Measurements from ENCODE around the gene DNAH7. TPM values are rescaled to one million over a fixed set of nuclear protein-coding genes. Genes with fewer than 3 reads are reported as not detected.

The DNAH7 gene
- total and polyA plus RNA-seq, 9 donors: 0.15 to 0.58 (median 0.25) TPM

DNA sequence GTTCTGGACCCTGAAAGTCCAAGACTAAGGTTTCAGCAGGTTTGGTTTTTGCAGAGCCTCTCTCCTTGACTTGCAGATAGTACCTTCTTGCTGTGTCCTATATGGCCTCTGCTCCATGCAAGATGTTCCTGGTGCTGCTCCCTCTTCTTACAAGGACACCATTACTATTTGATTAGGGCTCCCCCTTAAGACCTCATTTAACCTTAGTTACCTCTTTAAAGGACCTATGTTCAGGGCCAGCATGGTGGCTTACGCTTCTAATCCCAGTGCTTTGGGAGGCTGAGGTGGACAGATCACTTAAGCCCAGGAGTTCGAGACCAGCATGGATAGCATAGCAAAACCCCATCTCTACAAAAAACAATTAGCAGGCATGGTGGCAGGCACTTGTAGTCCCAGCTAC lies 232.6 kb downstream of the DNAH7 start:
- no peak for DNase-seq
- WGBS (ENCODE audit: insufficient coverage): no CpG with 5 or more reads among the region's 2 CpGs

DNA sequence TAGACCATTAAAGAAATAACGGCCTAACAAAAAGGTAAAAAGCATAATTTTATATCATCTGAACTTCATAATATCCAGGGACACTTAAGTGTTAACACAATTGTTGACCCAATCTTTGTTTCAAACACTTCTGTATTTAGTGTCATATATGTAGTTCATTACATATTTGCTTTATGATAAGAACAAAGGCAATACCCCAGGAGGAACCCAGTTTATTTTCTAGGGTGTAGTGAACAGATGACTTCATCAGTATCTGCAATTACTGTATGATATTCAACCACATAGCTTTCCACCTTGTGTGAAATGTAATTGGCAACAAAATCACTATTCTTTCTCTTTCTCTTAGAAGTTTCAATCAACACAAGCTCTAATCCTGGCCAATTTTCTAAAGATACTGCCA lies 233.8 kb downstream of the DNAH7 start:
- H3K4me3 ChIP-seq (ENCODE audit: low read length): no peak overlapping the region
- no peaks in the 10 kb centered on the region for H3K9me3 ChIP-seq (replicated peaks; ENCODE audit: control insufficient read depth, low read depth, low read length)
- H3K4me1 ChIP-seq (ENCODE audit: control insufficient read depth, insufficient read depth, low read length): no peaks in the 10 kb centered on the region
- H3K27me3 ChIP-seq (ENCODE audit: control insufficient read depth, insufficient read depth, low read length): no peaks in the 10 kb centered on the region
- DNase-seq: no peak
- H3K27ac ChIP-seq (ENCODE audit: low read length): no peak overlapping the region
- H3K36me3 ChIP-seq (ENCODE audit: control insufficient read depth, insufficient read depth, low read length): no peaks in the 10 kb centered on the region
- no CpG with 5 or more reads among the region's 1 CpG for WGBS (ENCODE audit: insufficient coverage)

More for the DNA sequence above, 232.6 kb downstream of the DNAH7 start:
- Histone ChIP-seq H3K4me3 (ENCODE audit: low read length) (no peak overlapping the region), H3K9me3 (replicated peaks; ENCODE audit: control insufficient read depth, low read depth, low read length) (no peaks in the 10 kb centered on the region), H3K4me1 (ENCODE audit: control insufficient read depth, insufficient read depth, low read length) (no peaks in the 10 kb centered on the region), H3K27ac (ENCODE audit: low read length) (no peak overlapping the region), H3K36me3 (ENCODE audit: control insufficient read depth, insufficient read depth, low read length) (no peaks in the 10 kb centered on the region), H3K27me3 (ENCODE audit: control insufficient read depth, insufficient read depth, low read length) (no peaks in the 10 kb centered on the region)

DNA sequence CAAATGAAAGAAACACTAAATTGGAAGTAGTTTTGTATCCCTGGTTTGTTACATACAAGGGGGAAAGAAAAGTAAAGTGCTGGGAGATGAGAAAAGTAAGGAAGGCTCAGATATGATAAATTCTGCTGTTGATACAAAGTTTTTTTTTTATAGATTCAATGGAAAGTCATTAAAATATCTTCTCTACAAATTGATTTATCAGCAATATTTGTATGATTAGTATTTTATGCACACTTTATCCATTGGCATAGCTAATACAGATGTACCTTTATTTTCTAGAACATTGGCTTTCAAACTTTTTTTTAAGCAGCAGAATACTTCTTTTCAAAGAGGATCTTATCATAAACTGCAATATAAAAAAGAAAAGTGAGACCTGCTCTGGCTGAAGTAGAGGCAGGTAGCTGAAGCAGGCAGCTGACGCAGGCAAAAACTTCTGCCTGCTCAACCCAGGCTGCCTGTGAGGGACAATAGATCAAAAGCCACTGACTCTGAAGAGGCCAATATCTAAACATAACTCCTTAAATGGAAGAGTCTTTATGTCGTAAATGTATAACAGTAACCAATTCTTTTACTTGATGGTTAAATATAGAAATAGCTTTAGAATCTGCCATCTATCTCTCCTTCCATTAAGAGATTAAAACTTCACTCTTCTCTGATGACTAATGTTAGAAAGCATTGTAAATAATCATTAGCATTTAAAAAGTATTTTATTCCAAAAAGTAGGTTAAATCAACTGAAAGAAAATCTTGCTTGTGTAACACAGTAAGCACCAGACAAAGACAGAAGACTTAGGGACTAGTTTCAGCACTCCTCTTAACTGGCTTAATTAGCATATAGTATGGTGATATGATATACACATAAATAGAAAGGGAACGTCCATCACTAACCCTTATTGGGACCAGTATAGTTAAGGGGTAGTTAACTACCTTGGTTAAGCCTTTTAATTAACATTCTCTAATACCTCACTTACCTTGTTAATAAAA lies 237.4 kb downstream of the DNAH7 start:
- no peak for DNase-seq
- no peak overlapping the region for H3K27ac ChIP-seq (ENCODE audit: low read length)
- H3K4me1 ChIP-seq (ENCODE audit: control insufficient read depth, insufficient read depth, low read length): no peaks in the 10 kb centered on the region
- H3K27me3 ChIP-seq (ENCODE audit: control insufficient read depth, insufficient read depth, low read length): no peaks in the 10 kb centered on the region
- no peaks in the 10 kb centered on the region for H3K36me3 ChIP-seq (ENCODE audit: control insufficient read depth, insufficient read depth, low read length)
- no peak overlapping the region for H3K4me3 ChIP-seq (ENCODE audit: low read length)
- no peaks in the 10 kb centered on the region for H3K9me3 ChIP-seq (replicated peaks; ENCODE audit: control insufficient read depth, low read depth, low read length)
- WGBS (ENCODE audit: insufficient coverage): no CpG with 5 or more reads among the region's 3 CpGs

DNA sequence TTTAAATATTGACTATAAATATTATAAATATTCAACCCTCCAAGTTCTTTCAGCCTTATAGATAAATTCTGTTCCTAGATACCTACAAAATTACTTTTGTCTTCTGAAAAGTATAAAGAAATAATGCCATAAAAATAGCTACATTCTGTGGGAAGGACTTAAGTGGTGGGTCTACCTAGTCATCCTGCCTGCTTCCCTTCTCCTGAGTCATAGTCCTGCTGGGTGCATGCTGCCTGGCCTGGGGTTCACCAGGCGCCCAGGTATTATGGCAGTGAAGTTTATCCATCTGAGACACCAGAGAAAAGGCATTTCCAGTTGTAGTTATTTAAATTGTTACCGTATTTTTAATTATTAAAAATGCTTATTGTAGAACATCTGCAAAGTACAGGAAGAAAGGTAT lies 244.2 kb downstream of the DNAH7 start:
- Histone ChIP-seq H3K4me1 (ENCODE audit: control insufficient read depth, insufficient read depth, low read length) (no peaks in the 10 kb centered on the region), H3K27ac (ENCODE audit: low read length) (no peak overlapping the region), H3K27me3 (ENCODE audit: control insufficient read depth, insufficient read depth, low read length) (no peaks in the 10 kb centered on the region), H3K4me3 (ENCODE audit: low read length) (no peak overlapping the region), H3K36me3 (ENCODE audit: control insufficient read depth, insufficient read depth, low read length) (no peaks in the 10 kb centered on the region), H3K9me3 (replicated peaks; ENCODE audit: control insufficient read depth, low read depth, low read length) (no peaks in the 10 kb centered on the region)
- no peak for DNase-seq
- no CpG with 5 or more reads among the region's 2 CpGs for WGBS (ENCODE audit: insufficient coverage)

DNA sequence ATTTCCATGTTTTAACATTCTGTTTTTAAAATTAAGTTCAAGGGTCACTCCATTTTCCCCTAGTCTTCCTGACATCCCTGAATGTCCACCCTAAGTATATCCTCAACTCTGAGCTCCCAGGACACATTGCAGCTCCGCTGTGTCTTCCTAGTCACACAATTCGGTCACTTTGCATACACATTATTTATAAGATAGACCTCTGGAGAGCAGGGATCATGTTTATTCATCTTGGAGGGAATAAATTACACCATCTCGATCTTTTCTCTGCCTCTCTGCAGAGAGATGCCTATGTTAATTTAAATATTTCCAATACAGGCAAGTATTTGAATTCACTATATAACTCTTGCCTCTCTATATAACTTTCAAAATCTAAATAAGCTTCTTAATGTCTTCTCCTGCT lies 245.4 kb downstream of the DNAH7 start:
- Histone ChIP-seq H3K4me3 (ENCODE audit: low read length) (no peak overlapping the region), H3K27ac (ENCODE audit: low read length) (no peak overlapping the region), H3K36me3 (ENCODE audit: control insufficient read depth, insufficient read depth, low read length) (no peaks in the 10 kb centered on the region), H3K27me3 (ENCODE audit: control insufficient read depth, insufficient read depth, low read length) (no peaks in the 10 kb centered on the region), H3K9me3 (replicated peaks; ENCODE audit: control insufficient read depth, low read depth, low read length) (no peaks in the 10 kb centered on the region), H3K4me1 (ENCODE audit: control insufficient read depth, insufficient read depth, low read length) (no peaks in the 10 kb centered on the region)
- DNase-seq: no peak
- WGBS (ENCODE audit: insufficient coverage): no CpG with 5 or more reads among the region's 3 CpGs

DNA sequence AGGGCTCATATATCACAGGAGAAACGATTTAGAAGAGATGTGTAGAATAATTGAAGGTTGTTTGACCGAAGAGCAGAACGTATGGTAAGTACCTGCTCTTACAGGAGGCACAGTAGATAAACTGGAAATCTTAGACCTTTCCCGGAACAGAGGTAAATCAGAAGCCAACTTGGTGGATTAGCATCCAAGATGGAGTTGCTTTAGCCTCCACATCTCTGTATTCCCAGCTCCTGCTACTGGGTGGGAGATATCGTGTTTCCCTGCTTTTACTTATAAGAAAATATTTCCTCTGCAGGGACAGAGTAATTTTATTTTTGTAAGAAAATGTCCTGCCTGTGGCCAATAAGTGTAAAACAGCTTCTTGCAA lies 247.1 kb downstream of the DNAH7 start:
- Histone ChIP-seq H3K36me3 (ENCODE audit: control insufficient read depth, insufficient read depth, low read length) (no peaks in the 10 kb centered on the region), H3K27ac (ENCODE audit: low read length) (no peak overlapping the region), H3K9me3 (replicated peaks; ENCODE audit: control insufficient read depth, low read depth, low read length) (no peaks in the 10 kb centered on the region), H3K27me3 (ENCODE audit: control insufficient read depth, insufficient read depth, low read length) (no peaks in the 10 kb centered on the region), H3K4me3 (ENCODE audit: low read length) (no peak overlapping the region), H3K4me1 (ENCODE audit: control insufficient read depth, insufficient read depth, low read length) (no peaks in the 10 kb centered on the region)
- WGBS (ENCODE audit: insufficient coverage): 87% methylated on average over 3 of the region's 5 CpGs
- no peak for DNase-seq

DNA sequence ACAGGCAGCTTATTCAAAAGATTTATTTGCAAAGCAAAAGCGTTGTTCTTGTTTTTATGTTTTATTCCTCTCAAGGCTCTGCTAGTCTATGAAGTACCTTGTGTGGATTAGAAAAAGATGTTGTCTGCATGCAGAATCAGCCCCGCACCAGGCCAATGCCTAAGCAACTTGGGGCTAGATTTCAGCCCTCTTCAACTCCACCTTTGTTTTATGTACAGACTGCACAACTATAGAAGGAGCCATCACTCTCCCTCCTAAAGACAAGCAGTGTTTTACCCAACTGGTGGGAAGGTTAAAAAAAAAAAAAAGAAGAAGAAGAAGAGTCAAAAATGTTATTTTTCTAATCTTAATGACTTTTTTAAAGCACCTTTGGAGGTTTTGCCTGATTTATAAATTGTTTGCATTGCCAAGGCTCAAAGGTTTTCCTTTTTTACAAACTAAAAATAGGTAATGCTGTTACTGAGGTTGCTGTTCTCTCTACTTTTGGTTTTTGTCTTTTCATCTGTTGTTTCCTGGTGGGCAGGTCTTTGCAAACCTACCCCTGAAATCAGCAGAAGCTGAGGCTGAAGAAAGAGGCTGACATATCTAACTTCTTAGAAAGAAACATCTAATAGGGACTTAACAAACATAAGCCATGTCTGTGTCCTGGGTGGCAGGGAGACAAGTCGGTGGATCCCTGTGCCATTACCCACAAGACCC lies 247.6 kb downstream of the DNAH7 start:
- H3K9me3 ChIP-seq (replicated peaks; ENCODE audit: control insufficient read depth, low read depth, low read length): no peaks in the 10 kb centered on the region
- H3K4me3 ChIP-seq (ENCODE audit: low read length): no peak overlapping the region
- H3K27me3 ChIP-seq (ENCODE audit: control insufficient read depth, insufficient read depth, low read length): no peaks in the 10 kb centered on the region
- no peak for DNase-seq
- H3K36me3 ChIP-seq (ENCODE audit: control insufficient read depth, insufficient read depth, low read length): no peaks in the 10 kb centered on the region
- WGBS (ENCODE audit: insufficient coverage): no CpG with 5 or more reads among the region's 3 CpGs
- no peak overlapping the region for H3K27ac ChIP-seq (ENCODE audit: low read length)
- no peaks in the 10 kb centered on the region for H3K4me1 ChIP-seq (ENCODE audit: control insufficient read depth, insufficient read depth, low read length)

DNA sequence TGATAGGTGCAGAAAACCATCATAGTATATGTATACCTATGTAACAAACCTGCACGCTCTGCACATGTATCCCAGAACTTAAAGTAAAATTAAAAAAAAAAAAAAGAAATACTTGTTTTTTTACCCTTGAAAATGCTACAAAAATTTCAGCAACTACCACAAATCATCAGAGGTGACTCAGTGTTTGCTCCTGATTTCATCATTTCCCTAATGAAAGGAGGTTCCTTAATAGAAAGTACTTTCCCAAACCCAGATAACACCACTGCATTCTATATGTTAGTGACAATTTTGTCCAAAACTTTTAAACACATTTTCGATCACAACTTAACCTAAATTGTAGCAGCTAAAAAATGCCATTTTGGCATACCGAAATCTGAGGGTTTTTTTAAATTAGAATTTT lies 248.3 kb downstream of the DNAH7 start:
- DNase-seq: no peak
- no CpG with 5 or more reads among the region's 3 CpGs for WGBS (ENCODE audit: insufficient coverage)
- Histone ChIP-seq H3K4me1 (ENCODE audit: control insufficient read depth, insufficient read depth, low read length) (no peaks in the 10 kb centered on the region), H3K4me3 (ENCODE audit: low read length) (no peak overlapping the region), H3K27me3 (ENCODE audit: control insufficient read depth, insufficient read depth, low read length) (no peaks in the 10 kb centered on the region), H3K36me3 (ENCODE audit: control insufficient read depth, insufficient read depth, low read length) (no peaks in the 10 kb centered on the region), H3K9me3 (replicated peaks; ENCODE audit: control insufficient read depth, low read depth, low read length) (no peaks in the 10 kb centered on the region), H3K27ac (ENCODE audit: low read length) (no peak overlapping the region)

DNA sequence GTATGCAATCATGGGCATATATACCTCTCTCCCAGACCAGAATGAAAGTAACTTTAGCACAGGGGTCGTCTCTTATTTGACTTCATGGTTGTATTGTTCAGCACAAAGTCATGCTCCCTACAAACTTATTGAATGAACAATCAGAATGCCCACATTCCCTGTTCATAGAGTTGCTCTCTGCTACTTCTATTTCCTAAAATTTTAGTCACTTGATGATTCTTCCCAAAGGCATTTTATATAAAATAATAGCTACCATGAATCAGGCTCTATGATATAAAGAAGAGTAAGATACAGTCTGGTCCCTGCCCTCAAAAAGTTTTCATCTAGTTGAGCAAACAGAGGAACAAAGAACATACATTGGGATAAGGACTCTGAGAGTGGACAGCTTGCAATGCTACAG lies 249.4 kb downstream of the DNAH7 start:
- Histone ChIP-seq H3K4me3 (ENCODE audit: low read length) (no peak overlapping the region), H3K27me3 (ENCODE audit: control insufficient read depth, insufficient read depth, low read length) (no peaks in the 10 kb centered on the region), H3K4me1 (ENCODE audit: control insufficient read depth, insufficient read depth, low read length) (no peaks in the 10 kb centered on the region), H3K27ac (ENCODE audit: low read length) (no peak overlapping the region), H3K9me3 (replicated peaks; ENCODE audit: control insufficient read depth, low read depth, low read length) (no peaks in the 10 kb centered on the region), H3K36me3 (ENCODE audit: control insufficient read depth, insufficient read depth, low read length) (no peaks in the 10 kb centered on the region)
- WGBS (ENCODE audit: insufficient coverage): no CpG with 5 or more reads among the region's 1 CpG
- no peak for DNase-seq

DNA sequence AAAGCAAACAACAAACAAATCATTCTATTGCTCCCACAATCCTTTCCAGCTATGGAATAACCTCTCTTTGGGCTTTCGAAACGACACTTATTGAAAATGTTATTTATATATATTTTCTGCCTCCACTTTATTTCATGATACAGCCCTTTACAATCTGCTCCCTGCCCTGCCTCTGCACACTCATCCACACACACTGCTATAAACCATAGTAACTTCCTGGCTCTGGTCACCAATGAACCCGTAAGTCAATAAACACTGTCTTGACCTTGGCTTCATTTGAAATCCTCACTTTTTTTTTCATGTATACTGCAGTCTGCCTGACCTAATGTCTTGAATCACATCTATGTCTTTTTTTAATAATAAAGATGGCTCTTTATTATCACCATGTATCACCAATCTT lies 250.1 kb downstream of the DNAH7 start:
- Histone ChIP-seq H3K4me1 (ENCODE audit: control insufficient read depth, insufficient read depth, low read length) (no peaks in the 10 kb centered on the region), H3K4me3 (ENCODE audit: low read length) (no peak overlapping the region), H3K27ac (ENCODE audit: low read length) (no peak overlapping the region), H3K9me3 (replicated peaks; ENCODE audit: control insufficient read depth, low read depth, low read length) (no peaks in the 10 kb centered on the region), H3K36me3 (ENCODE audit: control insufficient read depth, insufficient read depth, low read length) (no peaks in the 10 kb centered on the region), H3K27me3 (ENCODE audit: control insufficient read depth, insufficient read depth, low read length) (no peaks in the 10 kb centered on the region)
- DNase-seq: no peak
- 60% methylated on average over 1 of the region's 3 CpGs for WGBS (ENCODE audit: insufficient coverage)

Measured in muscle of leg (tissue), 11 donors.